Measurements from ENCODE around the gene A4GALT.

DNA sequence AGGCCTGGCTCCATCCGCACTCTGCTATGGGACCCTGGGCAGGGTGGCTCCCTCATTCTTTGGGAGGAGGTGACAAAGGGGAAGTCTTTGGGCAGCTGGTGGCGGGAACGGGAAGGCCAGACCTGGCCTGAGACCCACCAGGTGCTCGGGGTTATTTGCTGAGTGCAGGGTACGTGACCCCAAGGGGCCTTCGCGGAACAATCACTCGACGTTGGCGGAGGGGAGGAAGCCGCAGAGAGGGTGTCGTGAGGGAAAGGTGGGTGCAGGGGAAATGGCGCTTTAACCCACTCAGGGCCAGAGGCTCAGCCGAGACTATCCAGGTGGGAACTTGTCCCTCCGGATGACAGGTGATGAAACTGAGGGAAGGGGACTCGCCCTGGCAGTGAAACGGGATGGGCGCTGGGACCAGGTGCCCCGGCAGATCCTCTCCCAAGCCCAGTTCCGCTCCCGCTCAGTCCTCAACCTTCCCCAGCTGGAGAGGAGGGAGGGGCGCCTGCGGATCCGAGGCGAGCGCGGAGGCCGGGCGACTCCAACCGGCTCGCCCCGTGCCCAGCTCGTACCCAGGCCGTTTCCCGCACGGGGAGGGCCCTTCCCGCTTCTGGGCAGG lies 911 bp downstream of the A4GALT start:
- no peak for TF ChIP-seq CTCF (IDR thresholded peaks at IDR 0.05)
- TF ChIP-seq POLR2A (IDR thresholded peaks at IDR 0.05) = no peak
